VCaP (cell line): ENCODE data around the gene TRHDE.

Source experiments
- H3K27ac ChIP-seq: fragments of 450-650 bp; 2 replicates; pipeline ENCODE4 v1.5.1; 2017
- CTCF ChIP-seq: fragments of 450-650 bp; conservative IDR thresholded peaks from 2 replicates; pipeline ENCODE4 v1.5.1; 2017; ENCODE audit warnings: mild to moderate bottlenecking, moderate library complexity

The TRHDE gene

GRCh38 chr12:72453550-72453949, 181.4 kb downstream of the TRHDE start:
- no peak for TF ChIP-seq CTCF
- no peak overlapping the region for H3K27ac ChIP-seq

- TF ChIP-seq CTCF: no peak
- no peak overlapping the region for H3K27ac ChIP-seq
Observed at GRCh38 chr12:72464471-72464870, 192.3 kb downstream of the TRHDE start.

- no peak for TF ChIP-seq CTCF
- H3K27ac ChIP-seq: no peak overlapping the region
Observed at GRCh38 chr12:72465155-72465554, 193.0 kb downstream of the TRHDE start.

GRCh38 chr12:72465940-72466630, 193.9 kb downstream of the TRHDE start:
- no peak overlapping the region for H3K27ac ChIP-seq
- TF ChIP-seq CTCF: no peak

GRCh38 chr12:72467985-72468384, 195.8 kb downstream of the TRHDE start:
- no peak for TF ChIP-seq CTCF
- H3K27ac ChIP-seq: no peak overlapping the region

- H3K27ac ChIP-seq: no peak overlapping the region
- no peak for TF ChIP-seq CTCF
Observed at GRCh38 chr12:72468505-72468904, 196.3 kb downstream of the TRHDE start.

- TF ChIP-seq CTCF: no peak
- no peak overlapping the region for H3K27ac ChIP-seq
Observed at GRCh38 chr12:72471806-72472205, 199.6 kb downstream of the TRHDE start.
